HG02970 (cell line): Measurements from ENCODE around the gene TRPM6.
"Not testable (repeated sequence)": the region's sequence is repeated elsewhere in the genome, so short reads cannot be mapped to it uniquely, and the experiment has no call there.

Experiments
- ATAC-seq: cut with Tn5 transposase; IDR thresholded peaks from one replicate; pipeline ENCODE4 v1.9.1; 2021; ENCODE audit warnings: mild to moderate bottlenecking, moderate library complexity, moderate number of reproducible peaks; ENCODE audit not compliant: unreplicated experiment, low FRiP score

Gene TRPM6

DNA sequence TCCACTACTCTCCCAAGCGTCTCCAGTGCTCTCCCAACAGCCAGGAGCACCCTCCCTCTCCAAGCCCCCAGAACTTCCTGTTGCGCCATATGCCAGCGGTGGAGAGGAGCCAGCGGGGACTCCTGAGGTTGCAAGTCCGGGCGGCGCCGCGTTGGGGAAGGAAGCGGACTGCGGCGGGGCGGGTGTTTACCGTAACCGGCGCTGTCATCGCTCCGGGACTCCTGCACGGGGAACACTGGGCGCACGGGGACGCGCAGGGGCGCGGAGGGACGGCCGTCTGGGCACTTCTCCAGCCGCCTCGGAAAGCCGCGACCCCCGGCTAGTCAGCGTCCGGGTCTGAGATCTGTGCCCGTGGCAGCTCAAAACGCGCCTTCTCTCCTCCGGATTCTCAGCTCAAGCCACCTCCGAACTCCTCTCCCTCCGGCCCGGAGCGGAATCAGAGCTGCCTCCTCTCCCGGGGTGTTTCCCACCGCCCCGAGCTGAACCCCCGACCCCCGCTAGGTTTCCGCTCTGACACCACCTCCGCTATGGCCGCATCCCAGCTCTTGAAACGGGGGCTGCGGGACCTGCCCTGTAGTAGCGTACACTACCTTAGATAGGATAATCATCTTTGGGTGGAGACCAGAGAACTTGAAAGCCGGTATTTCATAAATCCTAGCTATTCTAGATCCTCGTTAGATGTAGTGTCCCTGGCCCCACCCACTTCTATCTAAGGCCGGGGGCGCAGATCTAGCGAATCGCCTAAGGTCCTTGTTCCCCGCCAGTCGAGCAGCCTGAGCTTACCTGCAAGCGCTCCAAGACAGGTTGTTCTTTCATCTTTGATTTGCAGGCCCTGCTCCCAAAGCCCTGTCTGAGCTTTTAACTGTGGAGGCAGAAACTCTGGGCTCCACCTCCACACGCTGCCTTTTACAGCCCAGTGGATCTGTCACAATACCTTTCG, at the start of gene TRPM6:
TRPM6 (minus strand) TSS at position 881 of the 940 bp plus-strand sequence; CDS start at position 816, 65 bp downstream.
- ATAC-seq: no peak

DNA sequence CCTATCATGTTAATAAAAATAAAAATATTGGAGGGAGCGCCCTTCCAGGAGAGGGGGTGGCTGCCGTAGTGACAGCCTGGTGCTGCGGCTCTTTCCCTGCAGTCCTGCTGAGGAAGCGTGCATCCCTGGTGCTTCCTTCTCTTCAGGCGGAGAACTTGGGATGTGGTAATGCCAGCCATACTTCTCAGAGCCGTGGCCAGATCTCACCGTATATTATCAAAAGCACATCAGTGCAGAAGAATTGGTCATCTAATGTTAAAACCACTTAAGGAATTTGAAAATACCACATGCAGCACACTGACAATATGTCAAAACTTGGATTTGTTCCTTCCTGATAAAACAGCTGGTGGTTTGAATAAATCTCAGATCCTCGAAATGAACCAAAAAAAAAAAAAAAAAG, 47.3 kb upstream of the TRPM6 start:
- ATAC-seq: no peak

DNA sequence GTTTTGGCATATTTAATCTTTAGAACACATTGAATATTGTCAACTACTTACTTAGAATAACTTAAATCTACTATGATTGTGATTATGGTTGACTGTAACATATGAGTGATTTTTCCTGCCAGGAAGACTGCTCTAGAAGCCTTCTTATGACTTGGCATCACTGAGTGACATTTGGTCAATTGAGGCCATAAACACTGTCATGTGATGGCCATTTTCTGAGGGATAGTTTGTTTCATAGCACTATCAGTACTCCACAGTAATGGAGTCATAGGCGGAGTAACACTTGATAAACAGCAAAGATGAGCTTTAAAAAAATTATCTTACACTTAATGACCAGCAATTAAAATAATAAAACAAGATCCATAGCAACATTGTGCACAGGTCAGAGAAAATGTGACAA, 34.0 kb upstream of the TRPM6 start:
- no peak for ATAC-seq

- no peak for ATAC-seq
Measured at GRCh38 chr9:74920944-74921626, 33.4 kb upstream of the TRPM6 start.

- no peak for ATAC-seq
Measured at GRCh38 chr9:74910036-74910435, 22.3 kb upstream of the TRPM6 start.

DNA sequence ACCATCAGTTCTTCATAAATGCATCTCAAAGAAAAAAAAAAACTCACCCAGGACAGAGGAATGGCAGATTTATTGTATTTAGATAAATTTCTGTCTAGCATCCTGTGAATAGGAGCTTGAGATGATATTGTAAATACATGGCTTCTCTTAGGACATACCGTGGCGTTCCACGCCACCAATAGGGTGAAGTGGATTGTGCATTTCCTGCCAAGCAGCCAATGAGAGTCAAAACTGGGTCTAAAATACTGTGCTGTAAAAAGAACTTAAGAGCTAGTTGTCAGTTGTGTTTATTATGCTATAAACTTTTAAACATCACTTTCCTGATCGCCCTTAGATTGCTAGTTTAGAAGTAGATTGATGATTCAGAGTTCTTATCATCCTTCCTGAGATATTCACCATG, 20.9 kb upstream of the TRPM6 start:
- no peak for ATAC-seq

DNA sequence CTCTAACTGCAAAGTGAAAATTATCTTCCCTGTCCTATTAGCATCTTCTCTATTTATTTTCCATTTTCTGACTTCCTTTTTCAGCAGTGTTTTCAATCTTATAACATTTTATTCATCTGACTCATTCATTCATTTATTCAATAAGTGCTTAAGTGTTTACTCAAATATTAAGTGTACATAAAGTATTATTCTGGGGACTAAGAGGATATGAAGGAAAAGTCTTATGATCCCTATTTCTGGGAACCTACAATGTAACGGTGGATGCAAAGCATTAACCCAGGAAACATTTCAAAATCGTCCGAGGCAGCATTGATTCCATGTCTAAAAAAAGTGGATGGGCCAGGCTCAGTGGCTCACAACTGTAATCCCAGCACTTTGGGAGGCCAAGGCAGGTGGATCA, 19.4 kb upstream of the TRPM6 start:
- no peak for ATAC-seq

DNA sequence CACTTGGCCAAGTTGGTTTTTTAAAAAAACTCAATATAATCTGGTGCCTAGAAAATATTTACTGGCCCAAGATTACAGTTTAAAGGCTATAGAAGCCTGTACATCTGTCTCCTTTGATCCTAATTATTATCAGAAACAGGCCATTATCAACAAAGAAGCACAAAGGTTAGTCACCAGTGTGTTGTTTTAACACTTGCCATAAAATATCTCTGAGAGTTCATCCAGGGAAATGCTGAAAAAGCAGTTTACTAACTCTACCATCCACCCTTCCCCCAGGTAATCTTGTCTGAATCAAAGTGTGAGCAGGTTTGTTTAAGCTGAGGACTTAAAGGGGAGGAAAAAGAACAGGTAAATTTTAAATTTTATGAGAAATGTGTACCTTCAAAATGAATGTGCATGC, 13.3 kb upstream of the TRPM6 start:
- no peak for ATAC-seq

GRCh38 chr9:74888449-74888848, 728 bp upstream of the TRPM6 start:
- ATAC-seq: not testable (repeated sequence)

DNA sequence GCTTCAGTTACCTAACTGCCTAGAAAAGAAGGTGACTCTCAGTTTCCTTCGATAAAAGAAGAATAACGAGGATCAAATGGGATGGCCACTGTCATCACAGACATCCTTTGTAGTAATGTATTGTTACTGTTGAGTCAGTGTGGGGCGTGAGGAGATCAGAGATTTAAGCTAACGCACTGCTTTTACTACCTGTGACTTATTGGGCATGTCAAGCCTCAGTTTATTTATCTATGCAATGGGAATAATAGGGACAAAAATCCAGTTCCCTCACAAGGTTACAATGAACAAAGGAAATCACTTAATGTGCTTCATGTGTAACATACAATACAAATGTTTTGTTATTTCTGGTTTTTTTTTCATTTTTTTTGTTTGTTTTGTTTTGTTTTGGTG, 255 bp upstream of the TRPM6 start:
- no peak for ATAC-seq

DNA sequence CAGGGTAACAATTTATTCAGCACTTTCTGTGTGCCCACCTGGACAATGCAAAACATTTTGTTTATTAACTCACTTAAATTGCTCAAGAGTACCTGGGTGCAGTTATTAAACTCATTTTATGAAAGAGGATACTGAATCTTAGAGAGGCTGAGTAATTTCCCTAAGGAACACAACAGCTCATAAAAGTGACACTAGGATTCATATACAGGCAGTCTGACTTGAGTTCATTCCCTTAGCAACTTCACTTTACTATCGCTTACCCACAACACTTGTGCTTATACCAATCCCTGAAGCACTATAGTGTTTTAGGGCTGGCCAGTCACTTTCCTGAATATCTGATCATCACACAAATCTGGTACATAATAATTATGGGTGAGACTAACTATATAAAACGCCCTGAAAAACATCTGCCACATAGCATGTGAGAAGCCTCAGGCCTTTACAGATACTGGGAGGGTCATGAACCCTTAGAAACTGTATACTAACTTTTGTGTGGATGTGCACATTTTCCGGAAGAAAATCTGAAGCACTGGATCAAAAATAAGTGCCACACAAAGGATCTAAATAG, 11.3 kb downstream of the TRPM6 start:
- no peak for ATAC-seq

DNA sequence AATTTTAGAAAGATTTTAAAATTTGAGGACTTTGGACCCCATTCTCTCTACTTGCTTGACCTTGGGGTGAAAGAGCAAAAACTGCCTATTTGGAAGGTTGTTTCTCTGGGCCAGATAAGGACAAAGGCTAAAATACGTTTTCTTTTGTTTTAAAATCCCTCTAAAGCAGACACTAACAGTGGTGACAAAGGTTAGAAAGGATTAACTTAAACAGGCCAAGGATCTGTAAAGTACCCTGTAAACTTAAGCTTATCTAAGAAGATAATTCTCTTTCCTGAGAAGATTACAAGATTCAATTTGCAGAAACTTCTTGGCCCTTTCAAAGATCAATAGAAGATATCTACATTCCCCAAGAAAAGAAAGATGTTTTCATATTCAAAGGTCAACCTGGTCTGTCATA, 12.1 kb downstream of the TRPM6 start:
- no peak for ATAC-seq

DNA sequence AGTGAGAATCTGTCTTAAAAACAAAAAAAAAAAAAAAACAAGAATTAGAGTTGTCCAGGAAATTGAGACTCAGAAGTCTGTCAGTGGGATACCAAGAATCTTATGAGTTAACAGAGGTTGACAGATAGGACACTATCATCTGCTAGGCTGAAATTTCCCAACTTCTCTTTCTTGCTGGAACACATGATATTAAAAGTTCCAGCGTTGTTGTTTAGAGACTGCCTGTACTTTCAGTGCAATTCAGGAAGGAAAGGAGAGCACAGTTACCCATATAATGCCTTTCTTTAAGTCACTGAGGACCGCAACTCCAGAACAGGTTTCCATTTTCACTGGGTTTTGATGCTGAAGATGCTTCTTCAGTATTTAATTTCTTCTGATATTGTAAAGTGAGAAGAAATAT, 13.5 kb downstream of the TRPM6 start:
- no peak for ATAC-seq

DNA sequence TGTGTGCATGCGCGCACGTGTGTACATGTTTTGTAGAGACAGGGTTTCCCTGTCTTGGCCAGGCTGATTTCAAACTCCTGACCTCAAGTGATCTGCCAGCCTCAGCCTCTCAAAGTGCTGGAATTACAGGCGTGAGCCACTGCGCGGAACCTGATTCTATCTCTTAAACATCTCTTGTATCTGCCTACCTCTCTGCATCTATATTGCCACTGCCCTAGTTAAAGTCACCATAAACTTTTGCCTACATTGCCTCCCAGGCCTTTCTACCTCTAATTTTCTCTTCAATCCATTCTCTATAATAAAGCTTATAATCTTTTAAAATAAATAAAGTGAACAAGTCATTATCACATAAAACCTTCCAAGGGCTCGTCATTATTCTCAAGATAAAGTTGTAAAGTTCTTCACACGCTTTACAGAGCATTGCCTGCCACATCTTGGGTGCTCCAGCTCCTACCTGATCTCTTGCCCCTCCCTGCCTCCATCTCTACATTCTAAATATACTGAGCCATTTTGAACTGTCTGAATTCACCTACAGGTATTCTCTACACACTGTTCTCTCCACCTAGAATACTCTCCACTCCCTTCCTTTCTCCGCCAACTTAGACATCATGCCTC, 15.0 kb downstream of the TRPM6 start:
- ATAC-seq: no peak

DNA sequence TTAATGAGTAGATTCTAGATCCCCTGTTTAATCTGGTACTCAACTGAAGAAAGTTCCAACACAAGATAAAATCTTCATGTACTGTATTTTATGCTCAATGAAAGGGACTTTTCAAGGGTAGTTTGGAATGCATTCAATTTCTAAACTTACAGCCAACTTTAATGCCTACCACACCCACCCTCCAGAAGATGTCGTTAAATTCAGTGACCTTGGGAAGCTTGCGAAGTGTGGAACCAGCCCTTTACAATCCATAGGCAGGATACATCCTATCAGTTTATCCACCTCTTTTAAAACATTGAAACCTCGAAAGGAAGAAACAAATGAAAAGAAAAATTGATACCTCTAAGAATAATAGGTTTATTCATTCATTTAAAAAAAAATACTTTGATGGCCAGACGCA, 20.2 kb downstream of the TRPM6 start:
- no peak for ATAC-seq

GRCh38 chr9:74865177-74865576, 22.5 kb downstream of the TRPM6 start:
- no peak for ATAC-seq

DNA sequence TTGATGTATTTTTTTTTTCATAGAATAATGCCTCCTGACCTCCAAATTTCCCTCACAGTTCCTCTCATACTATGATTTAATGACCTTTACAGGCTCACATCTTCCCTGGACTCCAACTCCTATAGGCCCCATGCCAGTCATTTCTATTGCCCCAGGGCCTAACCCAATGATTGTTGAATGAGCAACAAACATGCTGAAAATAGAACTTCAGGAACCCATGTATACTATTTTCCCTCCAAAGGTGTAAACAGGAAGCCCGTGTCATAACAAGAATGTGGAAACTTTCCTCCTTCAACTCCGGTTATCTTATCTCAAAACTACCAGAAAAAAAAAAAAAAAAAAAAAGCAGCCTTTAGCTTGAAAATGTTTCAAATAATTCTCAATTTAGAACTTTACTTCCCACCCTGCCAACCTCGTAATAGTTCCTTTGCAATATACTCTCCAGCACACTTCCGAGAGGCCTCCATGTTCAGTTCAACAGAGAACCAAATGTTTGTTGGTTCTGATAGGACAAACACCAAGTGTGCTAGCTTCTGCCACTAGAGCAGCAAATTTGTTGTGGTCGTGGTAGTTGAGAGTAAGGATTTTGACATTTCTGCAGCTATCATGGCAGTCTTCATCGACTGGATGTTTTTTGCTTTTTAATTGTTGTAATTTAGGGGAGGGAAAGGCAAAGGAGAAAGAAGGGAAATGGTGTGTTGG, 25.8 kb downstream of the TRPM6 start:
- ATAC-seq: no peak

DNA sequence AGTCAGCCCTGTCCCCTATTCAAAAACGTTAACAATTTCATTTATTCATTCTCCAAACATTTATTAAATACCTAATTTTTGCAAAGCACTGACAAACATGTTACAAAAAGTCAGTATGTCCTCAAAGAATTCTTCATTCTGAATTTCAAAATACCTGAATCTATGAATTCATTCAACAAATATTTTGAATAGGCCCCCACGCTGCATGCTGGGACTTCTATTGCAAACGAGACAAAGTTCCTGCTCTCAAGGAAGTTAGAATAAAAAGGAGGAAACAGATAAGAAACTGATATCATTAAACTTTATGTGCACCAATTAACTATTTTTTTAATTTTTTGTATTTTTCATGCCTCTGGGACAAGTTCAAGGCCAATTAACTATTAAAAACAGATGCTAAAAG, 26.6 kb downstream of the TRPM6 start:
- no peak for ATAC-seq

DNA sequence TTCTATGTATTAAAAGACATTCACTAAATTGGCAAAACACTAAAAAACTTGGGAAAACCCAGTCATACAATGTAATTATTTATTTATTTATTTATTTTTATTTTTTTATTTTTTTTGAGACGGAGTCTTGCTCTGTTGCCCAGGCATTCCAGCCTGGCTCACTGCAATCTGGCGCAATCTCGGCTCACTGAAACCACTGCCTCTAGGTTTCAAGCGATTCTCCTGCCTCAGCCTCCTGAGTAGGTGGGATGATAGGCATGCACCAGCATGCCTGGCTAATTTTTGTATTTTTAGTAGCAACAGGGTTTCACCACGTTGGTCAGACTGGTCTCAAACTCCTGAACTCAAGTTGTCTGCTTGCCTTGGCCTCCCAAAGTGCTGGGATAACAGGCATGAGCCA, 27.5 kb downstream of the TRPM6 start:
- ATAC-seq: not testable (repeated sequence)

DNA sequence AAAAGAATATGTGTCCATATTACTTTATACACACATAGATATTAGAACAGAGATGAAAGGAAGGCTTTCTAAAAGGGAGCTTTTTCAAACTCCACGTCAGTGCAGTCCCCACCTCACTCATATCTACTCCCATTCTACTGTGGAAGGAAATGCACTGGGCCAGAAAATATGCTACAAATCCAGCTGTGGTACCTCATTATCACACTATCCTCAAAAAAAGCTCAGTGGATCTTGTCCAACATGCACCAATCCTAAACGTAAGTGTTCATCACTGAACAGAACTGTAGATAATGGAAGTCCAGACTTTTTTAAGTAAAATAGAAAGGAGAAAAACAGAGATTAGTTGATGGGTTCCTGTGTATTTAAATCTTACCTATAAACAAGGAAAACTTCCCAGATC, 27.9 kb downstream of the TRPM6 start:
- ATAC-seq: no peak
